Measurements from ENCODE around the gene EXOSC1.

- TF ChIP-seq CTCF (conservative IDR thresholded peaks at IDR 0.05; ENCODE audit: low read depth, low read length) (no peak), EZH2 (IDR thresholded peaks at IDR 0.05; ENCODE audit: borderline replicate concordance, low read depth, low read length, poor library complexity, severe bottlenecking) (no peak)
These were observed 18.4 kb upstream of the EXOSC1 start for GRCh38 chr10:97464226-97464625.

Measured in A673 (cell line).